Measurements from ENCODE around the gene LRRC18.

DNA sequence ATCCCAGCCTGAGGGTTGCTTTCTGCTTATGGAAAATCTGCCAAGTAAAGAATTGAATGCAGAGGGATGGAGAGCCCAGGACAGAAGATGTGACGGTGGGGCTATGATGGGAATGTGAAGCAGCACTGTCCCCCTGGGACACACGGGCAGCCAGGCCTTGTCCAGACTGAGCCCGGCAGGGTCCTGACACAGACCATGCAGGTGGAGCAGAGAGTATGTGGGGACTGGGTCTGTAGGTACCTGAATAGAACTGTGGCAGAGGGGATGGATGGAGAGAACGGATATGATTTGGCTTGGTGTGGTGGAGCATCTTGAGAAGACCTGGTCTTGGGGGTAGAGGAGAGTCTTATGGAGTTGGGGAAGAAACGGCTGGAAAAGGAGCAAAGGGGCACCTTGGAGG, 732 bp upstream of the LRRC18 start:
- TF ChIP-seq POLR2A (IDR thresholded peaks at IDR 0.05) (no peak), EP300 (IDR thresholded peaks at IDR 0.05) (no peak)
- TF ChIP-seq, protein P1, sequence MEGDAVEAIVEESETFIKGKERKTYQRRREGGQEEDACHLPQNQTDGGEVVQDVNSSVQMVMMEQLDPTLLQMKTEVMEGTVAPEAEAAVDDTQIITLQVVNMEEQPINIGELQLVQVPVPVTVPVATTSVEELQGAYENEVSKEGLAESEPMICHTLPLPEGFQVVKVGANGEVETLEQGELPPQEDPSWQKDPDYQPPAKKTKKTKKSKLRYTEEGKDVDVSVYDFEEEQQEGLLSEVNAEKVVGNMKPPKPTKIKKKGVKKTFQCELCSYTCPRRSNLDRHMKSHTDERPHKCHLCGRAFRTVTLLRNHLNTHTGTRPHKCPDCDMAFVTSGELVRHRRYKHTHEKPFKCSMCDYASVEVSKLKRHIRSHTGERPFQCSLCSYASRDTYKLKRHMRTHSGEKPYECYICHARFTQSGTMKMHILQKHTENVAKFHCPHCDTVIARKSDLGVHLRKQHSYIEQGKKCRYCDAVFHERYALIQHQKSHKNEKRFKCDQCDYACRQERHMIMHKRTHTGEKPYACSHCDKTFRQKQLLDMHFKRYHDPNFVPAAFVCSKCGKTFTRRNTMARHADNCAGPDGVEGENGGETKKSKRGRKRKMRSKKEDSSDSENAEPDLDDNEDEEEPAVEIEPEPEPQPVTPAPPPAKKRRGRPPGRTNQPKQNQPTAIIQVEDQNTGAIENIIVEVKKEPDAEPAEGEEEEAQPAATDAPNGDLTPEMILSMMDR (IDR thresholded peaks at IDR 0.05) = no peak

Measured in sigmoid colon (tissue), 4 donors.